SK-N-MC (cell line): Measurements from ENCODE around the gene DCHS1.

Experiments used
- EZH2 ChIP-seq: fragments of 200-600 bp; sonication (generic); IDR thresholded peaks from one replicate; pipeline ENCODE4 v1.6.1; 2017; ENCODE audit warnings: antibody characterized with exemption
- FOXP2 ChIP-seq: optimal IDR thresholded peaks from 2 replicates; pipeline ENCODE3; 2011; ENCODE audit warnings: mild to moderate bottlenecking, moderate library complexity; ENCODE audit not compliant: insufficient read depth; ENCODE audit errors: extremely low read length, control extremely low read depth
- POLR2AphosphoS5 ChIP-seq: IDR thresholded peaks from 2 replicates; pipeline ENCODE4 v1.6.1; 2012; ENCODE audit warnings: mild to moderate bottlenecking, low read depth, low read length, borderline replicate concordance

DNA sequence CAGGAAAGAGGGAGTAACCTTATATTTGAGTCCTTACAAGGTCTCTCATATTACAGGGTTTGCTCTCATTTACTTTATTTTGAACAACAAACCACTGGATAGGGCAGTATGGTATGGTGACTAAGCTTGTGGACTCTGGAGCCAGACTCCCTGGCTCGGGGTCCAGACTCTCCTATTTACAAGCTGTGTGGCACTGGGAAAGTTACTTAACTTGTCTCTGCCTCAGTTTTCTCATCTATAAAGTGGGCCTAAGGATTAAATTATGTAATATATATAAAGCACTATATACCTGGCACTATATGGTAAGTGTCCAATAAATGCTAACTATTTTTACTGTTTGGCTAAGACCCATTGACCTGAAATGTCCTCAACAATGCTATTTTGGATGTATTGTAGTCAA is 1.7 kb upstream of the DCHS1 start:
- no peak for TF ChIP-seq EZH2
- TF ChIP-seq POLR2AphosphoS5 = no peak
- no peak for TF ChIP-seq FOXP2
